Measurements from ENCODE around the gene PHLPP1.

PHLPP1 gene

GRCh38 chr18:62776024-62776570 lies 60.8 kb downstream of the PHLPP1 start:
- no peak for TF ChIP-seq CTCF (IDR thresholded peaks at IDR 0.05; ENCODE audit: low read depth, low read length)
- H3K4me3 ChIP-seq (ENCODE audit: low read depth, low read length): no peak overlapping the region

GRCh38 chr18:62777814-62778213 lies 62.5 kb downstream of the PHLPP1 start:
- TF ChIP-seq CTCF (IDR thresholded peaks at IDR 0.05; ENCODE audit: low read depth, low read length): no peak
- no peak overlapping the region for H3K4me3 ChIP-seq (ENCODE audit: low read depth, low read length)

- H3K4me3 ChIP-seq (ENCODE audit: low read depth, low read length): no peak overlapping the region
- no peak for TF ChIP-seq CTCF (IDR thresholded peaks at IDR 0.05; ENCODE audit: low read depth, low read length)
Measured at GRCh38 chr18:62778976-62779869, 63.9 kb downstream of the PHLPP1 start.

- no peak overlapping the region for H3K4me3 ChIP-seq (ENCODE audit: low read depth, low read length)
- no peak for TF ChIP-seq CTCF (IDR thresholded peaks at IDR 0.05; ENCODE audit: low read depth, low read length)
Measured at GRCh38 chr18:62781262-62781661, 65.9 kb downstream of the PHLPP1 start.

- no peak for TF ChIP-seq CTCF (IDR thresholded peaks at IDR 0.05; ENCODE audit: low read depth, low read length)
- no peak overlapping the region for H3K4me3 ChIP-seq (ENCODE audit: low read depth, low read length)
Measured at GRCh38 chr18:62781893-62782292, 66.6 kb downstream of the PHLPP1 start.

- H3K4me3 ChIP-seq (ENCODE audit: low read depth, low read length): no peak overlapping the region
- no peak for TF ChIP-seq CTCF (IDR thresholded peaks at IDR 0.05; ENCODE audit: low read depth, low read length)
Measured at GRCh38 chr18:62784338-62784965, 69.1 kb downstream of the PHLPP1 start.

GRCh38 chr18:62784966-62785413 lies 69.6 kb downstream of the PHLPP1 start:
- H3K4me3 ChIP-seq (ENCODE audit: low read depth, low read length): no peak overlapping the region
- no peak for TF ChIP-seq CTCF (IDR thresholded peaks at IDR 0.05; ENCODE audit: low read depth, low read length)

Data from WI38 (cell line).